NB4 (cell line): ENCODE measurements around the gene CALM3.

Source experiments
- CTCF ChIP-seq: IDR thresholded peaks from one replicate; pipeline ENCODE4 v1.5.1; 2012; ENCODE audit warnings: low read depth, low read length
- MAX ChIP-seq: IDR thresholded peaks from 2 replicates; pipeline ENCODE4 v1.6.1; 2011; ENCODE audit warnings: low read depth, low read length
- MYC ChIP-seq: IDR thresholded peaks from 2 replicates; pipeline ENCODE4 v1.6.1; 2011; ENCODE audit warnings: low read depth, low read length

GRCh38 chr19:46591870-46592269 is 9.3 kb upstream of the CALM3 start:
- TF ChIP-seq MAX (no peak), CTCF (no peak), MYC (no peak)
